HG03342 (cell line): ENCODE data around the gene OTUD3.
"Not testable (repeated sequence)": the region's sequence is repeated elsewhere in the genome, so short reads cannot be mapped to it uniquely, and the experiment has no call there.

Source experiments
- ATAC-seq: cut with Tn5 transposase; IDR thresholded peaks from one replicate; pipeline ENCODE4 v1.9.1; 2021; ENCODE audit warnings: mild to moderate bottlenecking, moderate library complexity; ENCODE audit not compliant: unreplicated experiment

Gene OTUD3

DNA sequence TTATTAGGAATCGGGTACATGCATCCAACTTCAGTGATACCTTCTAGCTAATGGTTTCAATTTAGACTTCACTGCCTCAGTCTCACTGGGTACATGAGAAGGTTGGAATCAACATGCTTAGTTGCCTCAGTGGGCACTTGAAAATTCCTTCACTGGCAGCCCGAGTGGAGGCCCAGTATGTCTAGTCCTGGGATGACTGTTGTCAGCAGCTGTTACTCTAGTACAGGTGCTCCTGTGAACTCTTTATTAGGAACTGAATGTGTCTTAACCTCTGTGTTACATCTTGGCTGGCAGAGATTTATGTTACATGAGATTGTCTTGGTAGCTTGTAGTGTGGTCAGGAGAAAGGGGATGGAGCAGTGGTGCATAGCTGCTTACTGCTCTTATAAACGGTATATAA lies 27.8 kb downstream of the OTUD3 start:
- ATAC-seq, result no peak

- ATAC-seq, result no peak
Observed at GRCh38 chr1:19910650-19911049, 28.5 kb downstream of the OTUD3 start.

- ATAC-seq, result no peak
Observed at GRCh38 chr1:19918057-19918456, 35.9 kb downstream of the OTUD3 start.

DNA sequence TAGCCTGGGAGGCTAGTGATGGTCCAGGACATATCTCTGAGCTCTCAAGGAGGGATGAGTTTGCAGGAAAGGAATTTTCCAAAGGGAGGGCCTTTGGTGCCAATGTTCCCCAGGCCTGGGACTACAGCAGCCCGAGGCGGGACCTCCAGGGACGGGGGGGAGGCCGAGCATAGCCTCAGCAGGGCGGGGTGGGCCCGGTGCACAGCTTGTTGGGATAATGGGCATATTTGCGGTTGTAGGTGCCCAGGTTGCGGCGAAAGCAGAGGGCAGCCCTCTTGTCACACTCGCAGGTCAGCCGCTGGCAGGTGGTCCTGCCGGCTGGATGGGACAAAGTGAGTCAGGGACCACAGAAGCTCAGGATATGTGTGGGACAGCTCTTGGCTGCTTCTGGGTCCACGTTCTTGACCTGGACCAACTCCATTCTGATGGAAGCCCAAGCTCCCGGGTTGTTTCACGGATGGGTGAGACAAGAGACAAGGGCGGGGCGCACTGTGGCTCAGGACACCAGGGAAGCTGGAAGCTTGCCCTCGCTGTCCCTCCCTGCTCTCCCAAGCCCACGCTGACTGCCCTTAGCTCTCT lies 38.0 kb downstream of the OTUD3 start:
- ATAC-seq, result no peak

DNA sequence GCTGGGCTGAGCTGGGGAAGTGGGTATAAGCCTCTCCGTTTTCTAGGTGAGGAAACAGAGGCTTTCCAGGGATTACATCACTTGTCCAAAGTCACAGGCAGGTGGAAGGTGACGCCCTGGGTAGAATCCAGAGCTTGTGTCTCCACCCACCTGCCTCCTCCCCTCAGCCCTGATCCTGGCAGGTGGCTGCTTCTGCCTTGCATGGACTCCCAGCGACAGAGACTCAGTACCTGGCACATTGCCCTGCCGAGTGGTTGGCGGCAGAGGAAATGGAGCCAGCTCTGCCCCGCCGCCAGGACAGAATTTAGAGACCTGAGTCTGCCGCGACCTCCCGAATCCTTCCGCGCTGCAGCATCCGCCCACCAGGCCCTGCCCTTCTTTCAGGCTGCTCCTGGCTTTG lies 39.1 kb downstream of the OTUD3 start:
- no peak for ATAC-seq

DNA sequence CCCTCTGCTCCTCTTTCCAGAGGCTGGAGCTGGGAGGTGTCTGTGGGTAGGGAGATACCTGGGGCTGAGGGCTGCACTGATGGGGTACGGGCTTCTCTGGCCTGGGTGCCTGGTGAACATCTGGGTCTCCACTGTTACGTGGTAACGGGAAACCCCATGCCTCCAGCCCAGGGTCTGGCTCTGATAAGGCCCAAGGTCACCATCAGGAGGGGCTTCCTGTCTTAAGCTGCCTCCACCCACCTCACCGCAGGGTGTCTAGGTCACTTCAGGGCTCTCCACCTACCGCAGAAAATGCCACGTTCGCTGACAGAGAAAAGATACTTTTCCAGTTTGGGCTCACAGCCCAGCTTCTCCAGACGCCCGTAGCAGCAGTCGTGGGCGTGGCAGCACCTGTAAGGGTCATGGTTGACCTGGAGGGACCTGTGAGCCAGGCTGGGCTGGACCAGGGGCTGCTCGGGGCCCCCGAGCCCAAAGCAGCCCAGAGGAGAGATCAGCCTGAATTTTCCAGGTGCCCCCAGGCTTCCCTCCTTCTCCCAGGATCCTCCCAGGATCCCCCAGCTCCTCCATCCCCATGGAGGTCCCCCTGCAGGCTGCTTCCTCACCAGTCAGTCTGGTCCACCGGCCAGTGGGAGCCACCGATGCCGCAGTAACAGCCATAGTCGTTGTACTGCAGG lies 40.0 kb downstream of the OTUD3 start:
- ATAC-seq, result no peak

GRCh38 chr1:19923137-19923952 lies 41.1 kb downstream of the OTUD3 start, which contains the start of gene PLA2G2E:
Gene PLA2G2E, minus strand, starts transcription at chr1:19923617. Its CDS starts 58 bp downstream, at chr1:19923559.
- ATAC-seq, result no peak

GRCh38 chr1:19923953-19924346 lies 41.8 kb downstream of the OTUD3 start:
- ATAC-seq, result no peak

GRCh38 chr1:19925342-19926070 lies 43.3 kb downstream of the OTUD3 start:
- no peak for ATAC-seq

- ATAC-seq, result no peak
Observed at GRCh38 chr1:19926296-19927129, 44.3 kb downstream of the OTUD3 start.

DNA sequence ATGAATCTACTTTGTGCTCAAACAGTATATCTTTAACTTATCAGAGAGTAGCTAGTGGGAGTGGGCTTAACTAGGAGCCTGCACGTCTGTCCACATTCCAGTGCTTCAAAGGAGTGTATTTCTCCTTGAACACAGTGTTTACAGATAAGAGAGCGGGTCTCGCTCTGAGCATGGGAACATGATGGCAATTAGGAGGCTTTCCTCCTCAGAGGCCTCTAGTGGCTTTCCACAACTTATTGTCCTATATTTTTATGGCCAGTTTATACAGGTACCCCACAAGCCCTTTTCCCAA lies 44.9 kb downstream of the OTUD3 start:
- ATAC-seq, result not testable (repeated sequence)

DNA sequence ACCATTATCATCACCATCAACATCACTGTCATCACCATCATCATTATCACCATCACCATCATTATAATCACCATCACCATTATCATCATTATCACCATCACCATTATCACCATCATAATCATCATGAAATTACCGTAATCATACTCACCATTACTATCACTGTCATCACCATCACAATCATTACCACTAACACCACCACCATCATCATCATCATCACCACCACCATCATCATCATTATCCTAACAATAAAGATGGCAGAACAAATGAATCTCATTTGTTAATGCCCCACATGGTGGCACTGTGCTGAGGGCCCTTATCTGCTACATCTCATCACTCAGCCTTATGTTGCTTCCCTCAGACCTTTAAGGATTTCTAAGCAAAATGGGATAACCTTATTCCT lies 50.7 kb downstream of the OTUD3 start:
- ATAC-seq, result no peak

GRCh38 chr1:19934336-19934735 lies 52.1 kb downstream of the OTUD3 start:
- no peak for ATAC-seq

- no peak for ATAC-seq
Observed at GRCh38 chr1:19936061-19936750, 54.0 kb downstream of the OTUD3 start.

DNA sequence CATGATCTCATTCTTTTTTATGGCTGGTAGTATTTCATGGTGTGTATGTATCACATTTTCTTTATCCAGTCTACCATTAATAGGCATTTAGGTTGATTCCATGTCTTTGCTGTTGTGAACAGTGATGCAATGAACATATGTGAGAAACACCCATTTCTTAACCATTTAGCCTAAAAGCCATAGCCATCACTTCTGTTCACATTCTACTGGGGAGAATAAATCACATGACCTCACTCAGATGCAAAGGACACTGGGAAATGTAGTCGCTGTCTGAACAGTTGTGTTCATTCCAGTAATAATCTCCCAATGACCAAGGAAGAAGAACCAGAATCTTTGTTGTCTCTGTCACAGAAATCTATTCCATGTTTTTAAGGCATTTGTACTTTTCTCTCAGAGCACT lies 56.3 kb downstream of the OTUD3 start:
- ATAC-seq, result no peak

GRCh38 chr1:19940486-19941205 lies 58.5 kb downstream of the OTUD3 start:
- ATAC-seq, result no peak

GRCh38 chr1:19941206-19941568 lies 59.0 kb downstream of the OTUD3 start:
- no peak for ATAC-seq

DNA sequence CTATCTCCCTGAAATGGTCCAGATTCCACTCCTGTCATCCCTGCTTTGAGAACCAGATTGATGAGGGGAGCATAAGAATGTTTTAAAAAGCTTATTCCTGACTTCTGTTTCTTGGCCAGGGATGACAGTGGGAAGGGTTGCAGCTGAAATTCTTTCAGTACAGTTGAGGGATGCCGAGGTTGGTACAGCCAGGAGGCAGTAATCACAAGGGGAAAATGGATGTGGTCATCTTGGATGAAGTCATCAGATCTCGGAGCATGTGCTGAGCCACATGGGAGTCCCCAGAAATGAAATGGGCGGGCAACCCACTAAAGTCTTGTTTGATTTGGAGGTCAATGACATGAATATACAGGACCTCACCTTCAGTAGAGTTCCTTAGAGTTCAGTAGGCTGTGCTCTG lies 59.9 kb downstream of the OTUD3 start:
- no peak for ATAC-seq

- no peak for ATAC-seq
Observed at GRCh38 chr1:19942657-19943056, 60.5 kb downstream of the OTUD3 start.

GRCh38 chr1:19945914-19946313 lies 63.7 kb downstream of the OTUD3 start:
- ATAC-seq, result no peak
